ENCODE data around the gene FANCE. TPM values are rescaled to one million over a fixed set of nuclear protein-coding genes. Genes with fewer than 3 reads are reported as not detected.
"Not testable (repeated sequence)": the region's sequence is repeated elsewhere in the genome, so short reads cannot be mapped to it uniquely, and the experiment has no call there.

Gene FANCE
- total RNA-seq, 1 experiment from 2014 or later, result 21.0 TPM

DNA sequence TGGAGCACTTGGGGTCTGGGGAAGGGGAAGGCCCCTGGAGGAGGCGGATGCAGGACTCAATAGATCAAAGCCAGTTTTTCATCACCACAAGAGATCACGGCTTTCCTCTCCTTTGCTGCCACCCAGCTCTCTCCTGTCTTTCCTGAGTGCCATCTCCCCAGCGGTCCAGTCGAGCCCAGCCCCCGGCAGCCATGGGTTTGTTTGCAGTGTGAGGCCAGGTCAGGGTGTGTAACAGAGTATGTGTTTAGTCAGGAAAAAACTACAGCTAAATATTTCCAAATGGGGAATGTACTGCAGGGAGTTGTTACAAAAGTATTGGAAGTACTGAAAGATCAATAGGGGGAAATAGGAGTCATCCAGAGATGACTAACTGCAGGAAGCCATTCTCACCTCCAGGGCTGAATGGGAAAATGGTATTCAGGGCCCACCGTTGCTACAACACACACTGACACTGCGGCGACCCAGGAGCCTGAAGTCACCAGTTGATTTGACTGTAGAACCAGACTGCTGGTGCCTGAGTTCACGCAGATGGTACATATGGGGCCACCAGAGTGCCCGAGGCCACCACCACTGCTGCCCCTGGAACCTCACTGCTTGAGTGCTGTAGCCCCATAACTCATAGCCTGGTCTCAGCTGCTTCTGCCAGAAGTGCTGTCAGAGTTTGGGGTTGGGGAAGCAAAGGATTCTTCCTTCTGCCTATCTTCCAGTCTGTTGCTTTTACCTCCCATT, 23.6 kb upstream of the FANCE start:
- no peak for DNase-seq (ENCODE audit: low spot score)
- in situ Hi-C loops (cut with HindIII; ENCODE audit: low sequenced_read_pairs), result no loop called here

DNA sequence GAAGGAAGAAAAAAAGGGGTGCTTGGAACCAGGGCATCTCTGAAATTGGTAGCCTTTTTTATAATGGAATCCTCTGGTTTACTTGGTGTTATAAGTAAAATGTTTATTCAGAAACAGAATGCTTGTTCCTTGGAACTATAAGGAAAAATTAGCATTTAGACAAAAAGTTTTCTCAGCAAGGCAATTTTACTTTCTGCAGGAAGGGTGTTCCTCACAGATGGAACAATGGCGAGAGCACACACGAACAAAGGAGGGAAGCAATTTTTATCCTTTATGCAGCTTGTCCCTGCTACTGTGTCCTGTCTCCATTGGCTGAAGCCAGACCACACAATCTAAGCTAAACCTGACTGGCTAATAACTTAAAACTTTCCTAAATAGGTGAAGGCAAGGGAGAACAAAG, 22.7 kb upstream of the FANCE start:
- DNase-seq (ENCODE audit: low spot score), result no peak
- in situ Hi-C loops (cut with HindIII; ENCODE audit: low sequenced_read_pairs), result no loop called here

DNA sequence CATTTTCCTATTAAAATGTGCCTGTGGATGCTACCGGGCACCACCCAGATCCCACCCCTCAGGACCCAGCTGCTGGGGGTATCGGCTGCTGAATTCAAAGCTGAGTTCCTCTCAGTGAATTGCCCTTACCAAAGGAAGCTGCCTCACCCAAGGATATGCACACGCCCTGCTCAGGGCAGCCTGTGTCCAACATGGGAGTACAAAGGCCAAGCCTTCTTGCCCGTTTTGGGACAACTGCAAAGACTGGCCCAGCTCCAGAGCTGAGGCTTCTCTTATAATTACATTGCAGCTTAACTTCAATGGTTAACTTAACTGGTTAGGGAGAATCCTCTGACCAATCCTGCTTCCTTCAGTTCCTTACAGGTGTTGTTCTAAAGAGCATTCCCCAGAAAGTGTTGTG, 19.8 kb upstream of the FANCE start:
- in situ Hi-C loops (cut with HindIII; ENCODE audit: low sequenced_read_pairs), result no loop called here
- no peak for DNase-seq (ENCODE audit: low spot score)

DNA sequence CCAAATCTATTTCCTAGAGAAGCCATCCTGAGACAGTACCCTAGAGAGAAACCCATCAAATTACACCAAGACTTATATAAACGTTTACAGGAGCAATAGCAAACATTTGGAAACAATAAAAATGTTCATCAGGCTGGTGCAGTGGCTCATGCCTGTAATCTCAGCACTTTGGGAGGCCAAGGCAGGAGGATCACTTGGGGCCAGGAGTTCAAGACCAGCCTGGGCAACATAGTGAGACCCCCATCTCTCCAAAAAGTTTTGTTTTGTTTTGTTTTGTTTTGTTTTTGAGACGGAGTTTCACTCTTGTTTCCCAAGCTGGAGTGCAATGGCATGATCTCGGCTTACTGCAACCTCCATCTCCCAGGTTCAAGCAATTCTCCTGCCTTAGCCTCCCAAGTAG, 19.4 kb upstream of the FANCE start:
- DNase-seq (ENCODE audit: low spot score); in situ Hi-C loops (cut with HindIII; ENCODE audit: low sequenced_read_pairs): not testable (repeated sequence)

DNA sequence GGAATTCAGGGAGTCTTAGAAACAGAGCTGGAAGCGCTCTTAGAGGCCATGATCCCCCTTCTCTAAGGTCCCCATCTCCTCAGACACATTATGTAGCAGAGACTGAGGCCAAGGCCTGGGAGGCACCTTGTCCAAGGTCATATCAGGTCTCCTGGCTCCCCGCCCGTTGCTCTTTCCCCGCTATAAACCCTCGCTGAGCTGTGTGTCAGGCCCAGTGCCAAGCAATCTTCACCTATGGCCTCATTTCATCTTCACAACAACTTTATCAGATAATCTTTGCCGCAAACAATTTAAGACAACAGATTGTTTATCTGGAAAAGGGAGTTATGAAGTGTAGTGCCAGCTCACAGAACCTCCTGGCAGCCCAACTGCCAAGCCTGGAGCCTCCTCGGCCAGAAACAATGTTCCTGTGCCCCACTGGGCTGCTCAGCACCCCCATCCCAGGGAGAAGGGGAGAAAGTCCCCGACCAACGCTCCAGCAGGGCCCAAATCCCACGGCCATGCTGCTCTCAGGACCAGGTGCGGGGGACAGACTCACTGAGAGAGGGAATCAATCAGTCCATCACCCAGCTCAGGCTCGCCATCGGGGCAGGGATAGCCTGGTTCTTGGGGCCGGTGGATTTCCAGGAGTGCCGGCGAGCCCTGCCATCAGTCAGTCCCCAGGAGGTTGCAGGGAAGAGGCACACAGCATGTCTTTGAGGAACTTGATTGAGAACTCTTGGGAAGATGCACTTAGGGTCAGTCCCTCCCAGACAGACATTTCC, 16.9 kb upstream of the FANCE start:
- DNase-seq (ENCODE audit: low spot score), result peak; percentile 44
- in situ Hi-C loops (cut with HindIII; ENCODE audit: low sequenced_read_pairs), result no loop called here

DNA sequence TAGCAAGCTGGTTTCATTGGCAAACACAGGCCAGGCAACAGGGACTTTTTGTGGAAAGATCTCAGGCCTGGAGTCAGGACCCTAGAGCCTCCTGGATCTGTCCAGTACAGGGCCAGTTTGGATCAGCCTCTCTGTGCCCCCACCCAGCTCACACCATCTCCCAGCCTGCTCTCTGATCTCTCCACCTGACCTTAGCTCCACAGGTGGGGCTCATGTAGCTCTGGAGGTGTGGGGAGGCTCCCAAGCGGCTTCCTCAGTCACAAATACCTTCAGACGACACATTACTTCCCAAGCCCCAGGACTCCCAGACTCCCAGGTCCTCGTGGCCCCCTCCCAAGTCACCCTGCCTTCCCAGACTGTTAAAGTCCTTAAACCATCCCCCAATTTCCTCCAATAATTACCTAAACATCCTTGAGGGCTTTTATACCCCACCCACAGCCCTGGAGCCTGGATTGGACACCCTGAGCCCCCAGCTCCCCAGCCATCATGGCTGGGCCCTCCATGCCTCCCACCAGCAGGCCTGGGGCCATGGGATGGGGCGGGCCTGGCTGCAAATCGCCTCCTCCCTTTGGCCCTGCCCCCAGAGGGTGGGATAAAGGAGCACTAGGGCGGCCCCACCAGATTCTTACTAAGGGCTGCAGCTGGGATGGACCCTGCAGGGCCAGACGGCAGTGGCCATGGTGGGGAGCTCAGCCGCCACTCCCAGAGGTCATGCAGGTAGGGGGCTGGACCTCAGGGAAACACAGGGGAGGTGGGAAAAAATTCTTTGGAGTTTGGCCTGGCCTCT, 15.9 kb upstream of the FANCE start:
- DNase-seq (ENCODE audit: low spot score), result no peak
- in situ Hi-C loops (cut with HindIII; ENCODE audit: low sequenced_read_pairs), result no loop called here

DNA sequence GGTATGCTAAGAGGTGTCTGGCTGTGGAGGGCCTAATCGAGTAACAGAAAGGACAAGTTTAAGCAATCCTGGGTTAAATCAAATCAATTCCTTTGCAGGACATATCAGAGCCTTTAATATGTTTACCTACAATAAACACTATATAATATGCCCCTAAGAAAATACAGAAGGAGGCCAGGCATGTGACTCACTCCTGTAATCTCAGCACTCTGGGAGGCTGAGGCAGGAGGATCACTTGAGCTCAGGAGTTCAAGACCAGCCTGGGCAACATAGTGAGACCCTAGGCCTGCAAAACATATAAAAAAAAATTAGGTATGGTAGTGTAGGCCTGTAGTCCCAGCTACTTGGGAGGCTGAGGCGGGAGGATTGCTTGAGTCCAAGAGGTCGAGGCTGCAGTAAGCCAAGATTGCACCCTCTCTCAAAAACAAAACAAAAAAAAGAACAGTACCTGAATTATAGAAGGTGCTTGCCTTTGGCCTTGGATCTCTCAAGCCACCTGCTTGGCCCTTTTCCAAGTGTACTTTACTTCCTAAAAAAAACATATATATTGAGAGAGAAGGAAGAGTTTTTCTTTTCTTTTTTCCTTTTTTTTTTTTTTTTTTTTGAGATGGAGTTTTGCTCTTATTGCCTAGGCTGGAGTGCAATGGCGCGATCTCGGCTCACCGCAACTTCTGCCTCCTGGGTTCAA, 13.6 kb upstream of the FANCE start:
- DNase-seq (ENCODE audit: low spot score); in situ Hi-C loops (cut with HindIII; ENCODE audit: low sequenced_read_pairs): not testable (repeated sequence)

DNA sequence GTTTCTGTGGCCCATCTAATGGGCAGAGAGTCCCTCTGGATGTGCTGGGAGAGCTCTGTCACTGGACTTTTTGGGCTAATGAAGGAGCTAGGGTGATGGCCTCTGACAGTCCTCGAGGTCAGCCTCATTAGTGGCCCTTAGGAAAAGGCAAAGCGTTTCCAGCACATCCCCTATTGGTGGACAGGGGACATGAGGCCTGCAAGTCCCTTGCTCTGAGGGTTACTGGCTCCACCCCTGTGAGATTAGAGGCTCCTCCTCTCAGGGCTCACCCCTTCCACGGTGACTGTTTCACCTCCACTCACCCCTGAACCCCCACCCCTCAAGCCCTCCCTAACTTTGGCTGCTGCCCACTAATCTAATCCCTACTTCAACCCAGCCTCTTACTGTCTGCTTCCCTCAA, 12.8 kb upstream of the FANCE start:
- in situ Hi-C loops (cut with HindIII; ENCODE audit: low sequenced_read_pairs), result no loop called here

DNA sequence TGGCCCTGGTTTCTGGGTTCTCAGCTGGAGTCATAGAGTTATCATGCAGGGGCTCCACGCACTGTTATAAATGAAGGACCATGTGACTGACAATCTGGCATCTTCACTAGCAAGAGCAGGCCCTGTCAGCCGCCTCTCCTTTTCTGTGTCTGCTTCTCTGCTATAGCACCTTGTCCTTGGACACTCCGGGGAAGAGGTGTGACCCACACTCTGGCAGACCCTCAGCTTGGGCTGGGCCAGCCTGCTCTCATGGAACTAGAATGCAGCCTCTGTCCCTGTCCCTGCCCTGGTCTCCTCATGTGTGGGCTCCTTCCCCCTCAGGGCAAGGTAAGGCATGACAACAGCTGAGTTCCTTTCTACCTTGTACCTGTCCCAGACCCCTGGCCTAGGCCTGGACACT, 10.9 kb upstream of the FANCE start:
- no peak for DNase-seq (ENCODE audit: low spot score)
- in situ Hi-C loops (cut with HindIII; ENCODE audit: low sequenced_read_pairs), result no loop called here

More for the DNA sequence above, 12.8 kb upstream of the FANCE start:
- no peak for DNase-seq (ENCODE audit: low spot score)

DNA sequence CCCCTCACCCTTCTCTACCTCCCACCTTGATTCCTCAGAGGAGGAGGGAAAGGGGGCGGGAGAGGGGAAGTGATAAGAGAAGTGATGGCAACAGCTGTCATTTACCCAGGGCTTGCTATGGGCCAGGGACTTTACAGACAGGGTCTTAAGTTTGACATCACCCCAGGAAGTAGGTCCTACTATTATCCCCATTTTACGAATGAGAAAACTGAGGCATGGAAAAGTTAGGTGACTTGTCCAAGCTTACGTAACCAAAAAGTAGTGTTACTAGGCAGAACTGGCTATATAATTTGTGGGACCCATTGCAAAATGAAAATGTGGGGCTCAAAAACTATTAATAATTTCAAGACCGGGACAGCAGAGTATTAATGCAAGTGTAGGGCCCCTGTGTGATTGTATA, 10.5 kb upstream of the FANCE start:
- no peak for DNase-seq (ENCODE audit: low spot score)
- in situ Hi-C loops (cut with HindIII; ENCODE audit: low sequenced_read_pairs), result no loop called here

DNA sequence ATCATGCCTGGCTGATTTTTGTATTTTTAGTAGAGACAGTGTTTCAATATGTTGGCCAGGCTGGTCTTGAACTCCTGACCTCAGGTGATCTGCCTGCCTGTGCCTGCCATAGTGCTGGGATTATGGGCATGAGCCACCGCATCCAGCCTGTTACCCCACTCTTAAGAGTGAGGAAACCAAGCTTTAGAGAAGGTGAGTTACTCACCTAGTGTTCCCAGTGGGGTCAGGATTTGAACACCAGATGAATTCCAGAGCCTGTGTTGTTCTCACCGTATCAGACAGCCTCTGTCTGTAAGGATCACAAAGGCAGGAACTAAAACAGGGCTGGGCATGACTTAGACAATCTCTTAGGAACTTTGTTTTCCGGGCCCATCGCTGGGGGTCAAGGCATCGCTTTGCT, 9.4 kb upstream of the FANCE start:
- DNase-seq (ENCODE audit: low spot score), result no peak
- in situ Hi-C loops (cut with HindIII; ENCODE audit: low sequenced_read_pairs), result no loop called here

DNA sequence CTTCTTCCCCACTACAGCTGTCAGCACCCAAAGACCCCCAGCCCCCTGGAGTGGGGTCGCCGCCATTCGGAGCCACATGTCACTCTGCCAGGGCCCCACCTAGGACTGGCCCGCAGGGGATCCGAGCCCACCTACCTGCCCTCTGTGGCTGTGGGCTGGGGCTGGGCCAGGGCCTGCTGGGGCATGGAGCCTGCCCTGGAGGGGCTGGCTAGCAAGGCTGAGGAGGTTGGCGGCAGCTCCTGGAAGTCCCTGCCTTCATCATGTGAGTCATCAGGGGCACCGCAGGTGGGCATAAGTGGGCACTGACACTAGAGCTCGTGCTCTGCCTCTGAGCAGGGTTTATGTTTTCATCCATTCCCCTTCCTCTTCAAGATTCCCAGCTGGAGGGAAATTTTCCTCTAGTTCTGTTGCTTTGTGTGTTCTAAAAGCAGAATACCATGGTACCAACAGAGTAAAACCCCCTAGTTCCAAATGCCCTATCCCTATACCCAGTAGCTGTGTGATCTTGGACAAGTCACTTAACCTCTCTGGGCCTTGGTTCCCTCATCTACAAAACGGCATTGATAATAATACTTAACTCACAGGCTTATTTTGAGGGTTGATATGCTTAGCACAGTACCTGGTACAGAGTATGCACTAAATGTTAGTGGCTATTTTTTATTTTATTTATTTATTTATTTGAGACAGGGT, 8.7 kb upstream of the FANCE start:
- DNase-seq (ENCODE audit: low spot score), result no peak
- in situ Hi-C loops (cut with HindIII; ENCODE audit: low sequenced_read_pairs), result no loop called here

DNA sequence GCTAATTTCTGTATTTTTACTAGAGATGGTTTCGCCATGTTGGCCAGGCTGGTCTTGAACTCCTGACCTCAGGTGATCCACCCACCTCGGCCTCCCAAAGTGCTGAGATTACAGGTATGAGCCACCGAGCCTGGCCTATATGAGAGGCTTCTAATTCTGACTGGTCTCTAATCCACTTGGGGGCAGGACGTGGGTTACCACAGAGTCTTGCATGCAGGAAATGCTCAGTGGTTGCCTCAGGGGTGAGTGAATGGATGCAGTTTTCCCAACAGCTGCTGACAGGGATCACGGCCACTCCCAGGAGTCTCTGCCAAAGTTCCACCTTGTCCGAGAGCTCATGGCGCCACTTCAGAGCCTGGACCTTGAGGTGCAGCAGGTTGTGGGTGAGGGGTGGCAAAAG, 6.4 kb upstream of the FANCE start:
- in situ Hi-C loops (cut with HindIII; ENCODE audit: low sequenced_read_pairs), result no loop called here
- no peak for DNase-seq (ENCODE audit: low spot score)

DNA sequence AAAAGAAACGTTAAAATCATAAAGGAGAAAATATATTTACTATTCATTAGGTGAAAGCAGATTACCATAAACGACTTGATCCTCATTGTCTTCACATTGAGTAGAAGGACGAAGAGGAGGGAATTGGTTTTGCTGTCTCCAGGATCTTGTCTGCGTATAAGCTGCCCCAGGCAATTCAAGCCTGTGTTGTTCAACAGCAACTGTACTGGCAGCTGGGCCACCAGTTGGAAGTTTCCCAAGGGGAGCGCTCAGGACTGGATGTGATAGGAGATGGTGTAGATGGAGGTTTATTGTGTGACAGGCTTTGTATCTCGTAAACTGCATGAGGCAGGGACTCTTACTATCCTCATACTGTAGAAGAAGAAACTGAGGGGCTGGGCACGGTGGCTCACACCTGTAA, 3.9 kb upstream of the FANCE start:
- in situ Hi-C loops (cut with HindIII; ENCODE audit: low sequenced_read_pairs), result no loop called here
- no peak for DNase-seq (ENCODE audit: low spot score)

DNA sequence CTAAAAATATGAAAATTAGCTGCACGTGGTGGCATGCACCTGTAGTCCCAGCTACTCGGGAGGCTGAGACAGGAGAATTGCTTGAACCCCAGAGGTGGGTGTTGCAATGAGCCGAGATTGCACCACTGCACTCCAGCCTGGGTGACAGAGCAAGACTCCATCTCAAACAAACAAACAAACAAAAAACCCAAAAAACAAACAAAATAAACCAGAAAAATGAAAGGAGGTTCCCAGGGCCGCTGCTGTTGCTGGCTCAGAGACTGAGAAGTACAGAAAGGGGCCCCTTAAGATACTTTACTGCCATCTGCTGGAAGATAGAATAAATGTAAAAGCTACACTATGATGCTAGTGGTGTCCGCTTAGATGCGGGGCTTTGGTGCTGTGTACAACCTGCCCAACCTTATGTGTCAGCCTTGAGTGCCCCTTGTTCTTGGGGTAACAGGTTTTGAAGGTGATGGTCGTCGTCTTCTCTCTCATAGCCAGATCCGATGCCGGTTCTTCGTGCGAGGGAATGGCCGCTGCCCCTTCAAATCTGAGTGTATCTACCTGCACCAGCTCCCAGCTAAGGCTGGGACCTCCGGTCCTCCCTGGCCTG, 2.8 kb upstream of the FANCE start:
- in situ Hi-C loops (cut with HindIII; ENCODE audit: low sequenced_read_pairs), result no loop called here
- DNase-seq (ENCODE audit: low spot score), result peak; percentile 86

DNA sequence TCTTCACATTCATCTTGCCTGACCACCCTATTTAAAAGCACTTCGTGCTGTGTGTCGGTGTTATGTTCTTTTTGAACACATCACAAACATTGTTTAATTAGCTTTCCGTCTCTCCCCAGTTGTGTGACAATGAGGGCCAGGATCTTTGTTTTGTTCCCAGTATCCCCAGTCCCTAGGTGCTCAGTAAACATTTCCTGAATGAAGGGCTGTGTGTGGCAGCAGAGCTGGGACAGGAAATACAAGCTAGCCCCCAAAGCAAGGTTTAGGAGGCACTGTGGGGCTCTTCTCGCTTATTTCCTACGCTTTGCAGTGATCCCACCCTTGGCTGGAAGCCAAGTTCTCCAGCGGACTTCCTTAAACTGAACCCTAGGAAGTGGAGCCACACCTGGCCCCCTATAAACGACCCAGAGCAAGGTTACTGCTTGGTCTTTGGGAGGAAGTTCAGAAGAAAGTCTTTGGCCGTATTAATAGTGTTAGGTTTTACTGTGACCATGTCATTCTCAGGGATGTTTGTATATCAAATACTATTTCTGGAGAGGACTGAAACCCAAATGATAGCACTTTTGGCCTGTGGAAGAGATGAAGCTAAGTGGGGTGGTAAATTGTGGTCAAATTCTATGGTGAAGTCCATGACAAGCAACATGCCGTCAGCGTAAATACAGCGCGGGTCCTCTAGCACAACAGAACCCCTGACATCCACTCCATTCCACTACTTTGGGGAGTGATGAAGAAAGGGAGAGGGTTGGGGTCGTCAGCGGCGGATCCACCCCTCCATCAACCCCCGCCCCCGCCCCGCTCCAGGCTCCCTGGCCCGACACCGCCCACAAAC, 570 bp upstream of the FANCE start:
- DNase-seq (ENCODE audit: low spot score), result no peak
- in situ Hi-C loops (cut with HindIII; ENCODE audit: low sequenced_read_pairs), result no loop called here

DNA sequence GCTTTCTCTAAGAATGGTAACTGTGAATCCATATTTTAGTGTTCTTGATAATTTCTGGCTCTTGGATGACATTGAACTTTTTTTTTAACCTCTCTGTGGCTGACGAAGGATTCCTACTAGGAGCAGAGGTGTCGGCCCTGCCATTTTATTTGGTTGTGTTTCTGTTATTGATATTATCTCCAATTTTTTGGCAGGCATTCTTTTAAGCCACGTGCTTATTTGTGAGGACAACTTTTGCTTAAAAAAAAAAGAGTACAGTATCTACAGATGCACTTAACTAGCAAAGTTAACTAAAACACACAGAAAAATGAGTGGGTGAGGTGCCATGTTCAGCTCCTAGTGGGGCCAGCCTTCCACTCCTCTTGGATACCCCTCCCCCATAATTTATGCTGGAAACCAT, 1.1 kb downstream of the FANCE start:
- DNase-seq (ENCODE audit: low spot score), result no peak
- in situ Hi-C loops (cut with HindIII; ENCODE audit: low sequenced_read_pairs), result no loop called here

All from G401 (cell line).